Transverse colon (tissue), 3 donors: ENCODE measurements around the gene ZBED3.

Source experiments
- EP300 ChIP-seq: sonication (generic); formaldehyde crosslinking; IDR thresholded peaks from one replicate; pipeline ENCODE4 v1.6.1; 2017; ENCODE audit warnings: antibody characterized with exemption, low read depth
- POLR2A ChIP-seq: fragments of 450-650 bp; IDR thresholded peaks from one replicate; pipeline ENCODE4 v1.6.1; 2016; ENCODE audit warnings: antibody characterized with exemption, mild to moderate bottlenecking, moderate library complexity
- TF ChIP-seq, protein P1 (sequence below), 5 experiments: fragments of 200-600 bp in 3 of 5; fragments of 450-650 bp in 2 of 5; sonication (generic) in 3 of 5; IDR thresholded peaks; 1 replicate in 2 of 5; 2 replicates in 3 of 5; pipeline ENCODE4 v1.5.1; 2016 to 2017; ENCODE audit warnings: antibody characterized with exemption in 5 of 5, inconsistent platforms in 3 of 5, mild to moderate bottlenecking in 2 of 5, moderate library complexity in 1 of 5

DNA sequence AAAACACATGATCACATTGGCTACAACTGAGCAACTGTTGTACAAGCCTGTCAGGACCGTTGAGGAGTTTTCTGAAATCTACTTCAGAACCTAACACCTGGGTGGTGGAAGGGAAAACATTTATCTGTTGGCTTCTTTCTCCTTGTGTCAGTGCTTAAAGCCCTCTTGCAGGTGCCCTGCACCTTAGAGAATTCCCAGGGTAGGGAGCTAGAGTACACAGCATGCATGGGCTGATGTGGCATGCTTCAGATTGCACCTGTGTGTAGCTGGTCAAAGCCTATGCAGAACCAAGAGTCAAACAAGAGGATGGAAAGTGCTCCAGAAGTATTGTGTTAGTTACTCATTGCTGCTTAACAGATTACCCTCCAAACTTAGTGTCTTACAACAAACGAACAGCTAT lies 33.6 kb upstream of the ZBED3 start:
- TF ChIP-seq, protein P1, sequence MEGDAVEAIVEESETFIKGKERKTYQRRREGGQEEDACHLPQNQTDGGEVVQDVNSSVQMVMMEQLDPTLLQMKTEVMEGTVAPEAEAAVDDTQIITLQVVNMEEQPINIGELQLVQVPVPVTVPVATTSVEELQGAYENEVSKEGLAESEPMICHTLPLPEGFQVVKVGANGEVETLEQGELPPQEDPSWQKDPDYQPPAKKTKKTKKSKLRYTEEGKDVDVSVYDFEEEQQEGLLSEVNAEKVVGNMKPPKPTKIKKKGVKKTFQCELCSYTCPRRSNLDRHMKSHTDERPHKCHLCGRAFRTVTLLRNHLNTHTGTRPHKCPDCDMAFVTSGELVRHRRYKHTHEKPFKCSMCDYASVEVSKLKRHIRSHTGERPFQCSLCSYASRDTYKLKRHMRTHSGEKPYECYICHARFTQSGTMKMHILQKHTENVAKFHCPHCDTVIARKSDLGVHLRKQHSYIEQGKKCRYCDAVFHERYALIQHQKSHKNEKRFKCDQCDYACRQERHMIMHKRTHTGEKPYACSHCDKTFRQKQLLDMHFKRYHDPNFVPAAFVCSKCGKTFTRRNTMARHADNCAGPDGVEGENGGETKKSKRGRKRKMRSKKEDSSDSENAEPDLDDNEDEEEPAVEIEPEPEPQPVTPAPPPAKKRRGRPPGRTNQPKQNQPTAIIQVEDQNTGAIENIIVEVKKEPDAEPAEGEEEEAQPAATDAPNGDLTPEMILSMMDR (IDR thresholded peaks at IDR 0.05), result no peak
- no peak for TF ChIP-seq POLR2A
- no peak for TF ChIP-seq EP300
